Tibial nerve (tissue), 4 donors: ENCODE measurements around the gene AUH. TPM values are rescaled to one million over a fixed set of nuclear protein-coding genes. Genes with fewer than 3 reads are reported as not detected.

Source experiments
- DNase-seq, 2 donors: peaks; one replicate each; pipeline ENCODE4 v3.0.0-alpha.2; 2019; ENCODE audit warnings: low spot score in 2 of 2
- H3K27ac ChIP-seq, 4 donors: fragments of 200-600 bp; sonication (generic) in 3 of 4; one replicate each; pipeline ENCODE4 v1.5.1; 2017 to 2019; ENCODE audit warnings: mild to moderate bottlenecking in 1 of 4
- H3K27me3 ChIP-seq, 2 donors: fragments of 200-600 bp; sonication (generic) in 1 of 2; one replicate each; pipeline versions ENCODE4 v1.5.1 to v1.6.0; 2017 to 2019
- H3K36me3 ChIP-seq, 3 donors: fragments of 200-600 bp; sonication (generic); one replicate each; pipeline ENCODE4 v1.5.1; 2018 to 2019
- H3K4me1 ChIP-seq, 4 donors: fragments of 200-600 bp; sonication (generic) in 3 of 4; one replicate each; pipeline ENCODE4 v1.5.1; 2017 to 2019
- H3K4me3 ChIP-seq, 4 donors: fragments of 200-600 bp; sonication (generic) in 3 of 4; one replicate each; pipeline ENCODE4 v1.5.1; 2017 to 2019; ENCODE audit warnings: mild to moderate bottlenecking in 1 of 4, moderate library complexity in 1 of 4
- H3K9me3 ChIP-seq, 4 donors: fragments of 200-600 bp; sonication (generic) in 3 of 4; one replicate each; pipeline ENCODE4 v1.5.1; 2017 to 2019
- CTCF ChIP-seq, 5 experiments: fragments of 200-600 bp in 3 of 5; fragments of 450-650 bp in 2 of 5; sonication (generic) in 3 of 5; IDR thresholded peaks; one replicate each; pipeline ENCODE4 v1.5.1; 2016 to 2019; ENCODE audit warnings: antibody characterized with exemption in 5 of 5, mild to moderate bottlenecking in 3 of 5, moderate library complexity in 2 of 5
- EP300 ChIP-seq, 2 donors: sonication (generic); formaldehyde crosslinking; IDR thresholded peaks; one replicate each; pipeline ENCODE4 v1.6.1; 2017; ENCODE audit warnings: antibody characterized with exemption in 2 of 2, mild to moderate bottlenecking in 1 of 2
- POLR2A ChIP-seq, 2 donors: fragments of 450-650 bp; IDR thresholded peaks; one replicate each; pipeline ENCODE4 v1.6.1; 2017; ENCODE audit warnings: antibody characterized with exemption in 2 of 2, mild to moderate bottlenecking in 2 of 2, moderate library complexity in 2 of 2
- WGBS, 2 donors: methylation state at CpG; one replicate each; pipeline ENCODE4 v1.1.5; 2018; 5-methylcytosine and 5-hydroxymethylcytosine counted together
- total RNA-seq, 4 donors: library from RNA; depleted of rRNA; stranded (reverse); fragments of >200 nt; gene quantifications; one replicate each; pipeline ENCODE4 v1.1.0, GENCODE V29; 2016

Gene AUH
- total RNA-seq, 4 donors from 2014 or later = 40.5 to 70.1 (median 44.9) TPM

DNA sequence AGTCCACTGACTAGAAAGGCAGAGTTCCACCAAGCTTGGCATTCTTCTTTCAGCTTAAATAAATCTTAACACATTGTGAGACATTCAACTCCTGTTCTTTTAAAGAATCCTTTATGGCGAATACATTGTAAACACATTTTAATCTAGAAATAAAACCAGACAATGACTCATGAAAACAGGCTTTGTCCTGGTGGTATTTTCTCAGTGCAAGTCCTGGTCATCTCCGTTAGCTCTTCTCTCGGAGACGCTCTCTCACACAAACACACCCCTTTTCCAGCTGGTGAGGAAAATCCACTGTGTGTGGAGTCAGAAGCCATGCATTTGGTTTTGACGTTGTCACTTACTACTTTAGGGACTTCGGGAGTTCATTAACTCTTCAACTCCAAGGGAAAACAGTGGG is 140.4 kb downstream of the AUH start:
- H3K4me1 ChIP-seq = peaks cover 0 to 10% (median 0%) of the 10 kb centered on the region in 4 donors
- no peak for DNase-seq
- H3K9me3 ChIP-seq = no peaks in the 10 kb centered on the region
- peak overlapping the region in 1 of 4 donors; percentile 63 for H3K27ac ChIP-seq
- H3K36me3 ChIP-seq = peaks cover 0 to 35% (median 4%) of the 10 kb centered on the region in 3 donors
- no peak overlapping the region for H3K4me3 ChIP-seq
- no peaks in the 10 kb centered on the region for H3K27me3 ChIP-seq
- WGBS, 2 donors = 47 to 51% methylated on average over 6 of the region's 6 CpGs
- TF ChIP-seq POLR2A (IDR thresholded peaks at IDR 0.05) = no peak
- no peak for TF ChIP-seq EP300 (IDR thresholded peaks at IDR 0.05)

DNA sequence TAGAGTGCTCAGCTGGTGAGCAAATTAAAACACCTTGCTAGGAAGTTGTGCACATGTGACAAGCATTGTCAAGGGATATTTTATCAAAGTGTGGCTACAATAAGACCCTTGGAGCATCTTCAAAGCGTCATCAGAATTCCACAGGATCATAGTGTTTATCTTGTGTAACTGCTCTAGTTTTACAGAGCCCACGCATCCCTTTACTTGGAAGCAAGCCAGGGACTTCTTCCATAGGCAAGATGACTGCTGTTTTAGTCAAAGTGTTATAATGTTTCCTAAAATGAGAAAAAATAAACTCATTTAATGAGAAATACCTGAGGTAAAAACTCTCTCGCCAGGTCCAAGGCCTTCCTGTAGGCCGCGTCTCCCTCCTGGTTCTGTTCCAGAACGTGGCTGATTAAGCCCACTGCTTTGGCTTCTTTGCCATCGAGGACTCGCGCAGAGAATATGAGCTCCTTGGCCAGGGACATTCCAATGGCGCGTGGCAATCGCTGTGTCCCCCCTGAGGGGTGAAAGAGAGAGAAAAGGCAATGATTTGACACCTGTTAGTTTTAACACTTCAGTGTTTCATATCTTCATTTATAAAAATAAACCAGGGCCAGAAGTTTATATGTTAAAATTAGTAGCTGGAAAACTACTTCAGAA is 141.1 kb downstream of the AUH start:
- H3K9me3 ChIP-seq = no peaks in the 10 kb centered on the region
- peaks cover 0 to 10% (median 0%) of the 10 kb centered on the region in 4 donors for H3K4me1 ChIP-seq
- peak overlapping the region; percentile 9 to 63 (median 34) for H3K27ac ChIP-seq
- TF ChIP-seq CTCF (IDR thresholded peaks at IDR 0.05) = no peak
- no peak for TF ChIP-seq POLR2A (IDR thresholded peaks at IDR 0.05)
- no peak for TF ChIP-seq EP300 (IDR thresholded peaks at IDR 0.05)
- peaks cover 0 to 35% (median 4%) of the 10 kb centered on the region in 3 donors for H3K36me3 ChIP-seq
- WGBS, 2 donors = 85 to 86% methylated on average over 12 of the region's 12 CpGs
- H3K27me3 ChIP-seq = no peaks in the 10 kb centered on the region
- H3K4me3 ChIP-seq = no peak overlapping the region
- no peak for DNase-seq

DNA sequence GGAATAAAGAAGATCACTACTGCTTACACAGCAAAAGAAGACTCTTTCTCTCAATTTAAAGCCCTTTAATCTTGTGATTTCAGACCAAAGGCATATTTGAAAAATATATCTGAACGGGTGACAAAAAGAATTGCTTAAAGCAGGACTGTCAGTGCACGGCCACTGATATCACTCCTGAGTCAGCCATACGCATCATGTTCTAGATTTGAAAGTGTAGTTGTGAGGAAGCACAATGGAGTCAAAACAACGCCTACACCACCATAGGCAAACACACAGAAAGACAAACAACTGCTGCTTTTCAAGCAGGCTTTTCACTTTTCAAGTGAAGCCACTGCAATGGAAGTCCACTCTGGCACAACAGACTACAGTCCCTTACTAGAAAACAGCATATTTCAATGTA is 141.7 kb downstream of the AUH start:
- Histone ChIP-seq H3K4me1 (peaks cover 0 to 9% (median 0%) of the 10 kb centered on the region in 4 donors), H3K36me3 (peaks cover 0 to 35% (median 4%) of the 10 kb centered on the region in 3 donors), H3K27ac (peak overlapping the region; percentile 9 to 63 (median 34)), H3K4me3 (no peak overlapping the region), H3K27me3 (no peaks in the 10 kb centered on the region), H3K9me3 (no peaks in the 10 kb centered on the region)
- TF ChIP-seq EP300 (IDR thresholded peaks at IDR 0.05) = no peak
- no peak for TF ChIP-seq CTCF (IDR thresholded peaks at IDR 0.05)
- 62 to 69% methylated on average over 4 of the region's 4 CpGs for WGBS, 2 donors
- no peak for DNase-seq

- peaks cover 0 to 35% (median 4%) of the 10 kb centered on the region in 3 donors for H3K36me3 ChIP-seq
- TF ChIP-seq CTCF (IDR thresholded peaks at IDR 0.05) (no peak), POLR2A (IDR thresholded peaks at IDR 0.05) (no peak), EP300 (IDR thresholded peaks at IDR 0.05) (no peak)
- H3K27me3 ChIP-seq = no peaks in the 10 kb centered on the region
- WGBS, 2 donors = 75 to 83% methylated on average over 1 of the region's 1 CpG
- H3K4me3 ChIP-seq = no peak overlapping the region
- DNase-seq = no peak
- H3K27ac ChIP-seq = peak overlapping the region in 3 of 4 donors; percentile 9 to 63 (median 47)
- H3K9me3 ChIP-seq = no peaks in the 10 kb centered on the region
- peaks cover 0 to 5% (median 0%) of the 10 kb centered on the region in 4 donors for H3K4me1 ChIP-seq
These were observed 142.2 kb downstream of the AUH start for GRCh38 chr9:91219557-91219956.

DNA sequence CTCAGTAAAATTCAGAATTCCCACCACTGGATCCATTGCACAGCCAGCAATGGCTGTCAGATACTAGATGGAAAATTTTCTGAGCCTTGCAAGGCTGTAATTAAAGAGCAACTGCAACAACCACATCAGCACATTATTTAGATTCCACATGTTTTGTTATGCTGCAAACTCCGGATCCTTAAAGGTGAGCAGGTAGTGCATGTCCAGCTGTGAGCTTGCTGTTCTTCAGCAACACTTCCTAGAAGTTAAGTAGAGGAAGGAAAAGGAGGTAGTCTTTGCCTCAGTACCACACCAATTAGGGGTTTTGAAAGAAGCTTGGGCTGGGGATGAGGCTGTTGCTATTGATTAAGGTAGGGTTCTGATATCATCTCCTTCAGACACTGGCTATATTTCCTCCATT is 144.3 kb downstream of the AUH start:
- peaks cover 0 to 44% (median 4%) of the 10 kb centered on the region in 3 donors for H3K36me3 ChIP-seq
- H3K27ac ChIP-seq = no peak overlapping the region
- H3K4me3 ChIP-seq = no peak overlapping the region
- DNase-seq = no peak
- 86 to 100% methylated on average over 1 of the region's 1 CpG for WGBS, 2 donors
- H3K9me3 ChIP-seq = no peaks in the 10 kb centered on the region
- no peaks in the 10 kb centered on the region for H3K27me3 ChIP-seq
- H3K4me1 ChIP-seq = peaks cover 0 to 5% (median 0%) of the 10 kb centered on the region in 4 donors
- no peak for TF ChIP-seq EP300 (IDR thresholded peaks at IDR 0.05)
- TF ChIP-seq POLR2A (IDR thresholded peaks at IDR 0.05) = no peak
- no peak for TF ChIP-seq CTCF (IDR thresholded peaks at IDR 0.05)
